Fibroblast of skin of back (primary cell): ENCODE results near the gene HSD11B1. TPM values are rescaled to one million over a fixed set of nuclear protein-coding genes. Genes with fewer than 3 reads are reported as not detected.
A peak's percentile ranks its signal among the peaks of the same experiment; 100 is the strongest.

Source experiments
- DNase-seq: peaks from one replicate; pipeline ENCODE4 v3.0.0-alpha.2; 2013
- polyA plus RNA-seq, 2 experiments: library from polyadenylated mRNA; unstranded; fragments of 120-200 nt; gene quantifications; one replicate each; pipeline ENCODE4 v1.2.1, GENCODE V29; 2013; ENCODE audit not compliant: insufficient read length in 2 of 2

Gene HSD11B1
- not detected for polyA plus RNA-seq (2013, experiment 1 of 2; ENCODE audit: insufficient read length)
- not detected for polyA plus RNA-seq (2013, experiment 2 of 2; ENCODE audit: insufficient read length)

DNA sequence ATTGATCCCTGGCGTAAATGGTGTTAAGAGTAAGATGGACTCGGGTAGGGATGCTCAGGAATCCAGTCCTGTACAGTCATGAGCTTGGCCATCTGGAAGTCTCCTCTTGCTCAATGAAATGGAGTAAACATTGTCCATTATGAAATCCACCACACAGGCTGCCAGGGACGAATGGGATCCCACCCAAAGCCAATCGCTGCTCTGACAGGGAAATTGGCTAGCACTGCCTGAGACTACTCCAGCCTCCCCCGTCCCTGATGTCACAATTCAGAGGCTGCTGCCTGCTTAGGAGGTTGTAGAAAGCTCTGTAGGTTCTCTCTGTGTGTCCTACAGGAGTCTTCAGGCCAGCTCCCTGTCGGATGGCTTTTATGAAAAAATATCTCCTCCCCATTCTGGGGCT, at the start of gene HSD11B1:
HSD11B1 (plus strand) TSS at position 263 of the 400 bp plus-strand sequence; CDS start at position 360, 97 bp downstream.
- DNase-seq: no peak

DNA sequence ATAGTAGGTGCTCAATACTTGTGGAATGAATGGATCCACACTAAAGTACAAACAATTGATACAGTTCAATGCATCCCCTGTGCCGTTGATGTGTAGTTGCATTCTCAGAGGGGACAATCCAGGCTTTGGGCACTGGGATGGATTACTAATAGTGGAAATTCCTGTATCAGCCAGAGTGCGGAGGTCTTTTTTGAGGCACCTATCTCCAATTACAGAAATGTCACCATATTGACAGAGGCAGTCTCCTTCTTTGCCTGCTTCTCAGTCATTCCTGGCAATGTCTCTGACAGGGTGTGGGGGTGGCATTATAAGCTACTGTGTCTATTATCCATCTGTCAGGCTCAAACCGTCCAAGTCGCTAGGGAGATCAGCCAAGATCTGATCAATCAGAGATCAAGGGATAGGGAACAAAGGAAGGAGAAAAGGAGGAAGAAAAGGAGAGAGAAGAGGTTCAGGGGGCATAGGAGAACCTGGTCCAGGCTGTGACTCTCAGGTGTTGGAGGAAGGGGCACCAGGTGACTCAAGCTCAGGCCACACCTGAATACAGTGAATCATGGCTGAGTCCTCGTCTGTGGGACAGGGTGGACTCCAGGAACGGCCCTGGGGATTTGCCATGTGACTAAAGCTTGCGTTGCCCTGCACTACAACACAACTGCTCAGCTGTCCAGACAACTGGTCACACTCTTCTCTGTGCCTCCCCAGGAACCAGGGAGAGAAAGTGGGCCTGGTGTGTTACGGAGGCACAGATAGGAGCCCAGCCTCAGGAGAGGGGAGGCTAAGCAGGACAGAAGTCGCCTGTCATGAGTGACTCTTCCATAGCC, 49.0 kb upstream of the HSD11B1 start:
- no peak for DNase-seq

DNA sequence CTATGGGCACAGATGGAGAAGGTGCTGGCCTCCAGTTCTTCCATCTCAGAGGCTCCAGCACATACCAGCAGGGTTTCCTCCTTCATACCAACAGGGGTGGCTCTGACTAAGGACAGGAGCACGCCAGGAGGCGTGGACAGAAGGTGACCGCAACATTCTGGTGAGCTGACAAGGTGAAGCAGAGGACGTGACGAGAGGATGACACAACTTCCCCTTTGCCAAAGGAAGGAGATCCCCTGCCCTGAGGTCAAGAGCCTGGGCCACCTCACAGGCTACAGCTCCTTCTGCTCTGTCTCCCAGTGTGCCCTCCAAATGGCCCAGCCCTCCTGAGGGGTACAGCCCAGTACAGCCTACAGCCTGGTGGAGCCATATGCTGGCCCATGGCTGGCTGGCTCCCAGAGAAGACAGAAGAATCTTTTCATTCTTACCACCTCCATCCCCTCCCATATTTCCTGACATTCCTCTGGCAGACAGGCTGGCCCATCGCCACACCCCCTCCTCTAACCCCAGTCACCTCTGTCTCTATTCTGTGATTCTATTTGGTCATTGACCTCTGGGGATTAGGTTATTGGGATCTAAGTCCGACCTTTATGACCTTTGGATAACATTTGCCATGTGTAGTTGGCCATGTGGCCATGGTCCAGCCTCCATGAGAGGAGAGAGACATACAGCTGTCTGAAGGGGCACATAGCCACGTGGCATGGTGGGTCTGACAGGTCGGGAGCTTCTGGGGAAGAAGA, 47.3 kb upstream of the HSD11B1 start:
- DNase-seq: no peak

DNA sequence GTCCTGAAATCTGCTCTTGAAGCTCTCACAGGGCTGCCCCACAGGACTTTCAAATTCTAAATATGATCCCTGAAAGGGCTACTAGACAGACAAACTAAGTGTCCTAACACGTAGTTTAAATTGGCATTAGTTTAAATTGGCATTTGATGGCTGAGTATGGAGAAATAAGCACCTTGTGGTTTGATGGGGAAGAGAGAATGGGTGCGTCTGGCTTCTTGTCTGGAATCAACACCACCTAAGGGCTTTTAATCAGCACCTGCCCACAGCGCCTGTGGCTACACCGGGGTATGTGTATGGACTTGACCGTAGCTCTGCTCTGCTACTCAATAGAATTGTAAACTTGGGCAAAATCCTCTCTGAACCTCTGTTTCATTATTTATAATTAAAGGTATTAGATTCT, 46.7 kb upstream of the HSD11B1 start:
- no peak for DNase-seq

DNA sequence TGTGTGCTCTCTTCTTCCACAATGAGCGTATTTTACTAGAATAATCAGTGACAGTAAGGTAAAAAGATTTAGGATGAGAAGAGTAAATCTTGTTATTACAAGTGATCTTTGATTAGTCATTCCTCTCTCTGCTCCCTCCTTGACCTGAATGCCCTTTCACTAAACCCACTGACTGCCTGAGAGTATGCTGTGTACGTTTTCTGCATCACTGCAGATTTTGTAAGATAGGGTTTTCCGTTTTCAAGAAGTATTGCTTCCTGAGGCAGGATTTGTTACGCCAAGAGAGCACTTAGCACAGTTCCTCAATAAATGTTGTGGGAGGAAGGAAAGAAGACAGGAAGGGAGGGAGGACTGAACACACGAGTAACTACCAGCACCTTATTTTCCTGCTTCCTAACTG, 44.7 kb upstream of the HSD11B1 start:
- DNase-seq: no peak

DNA sequence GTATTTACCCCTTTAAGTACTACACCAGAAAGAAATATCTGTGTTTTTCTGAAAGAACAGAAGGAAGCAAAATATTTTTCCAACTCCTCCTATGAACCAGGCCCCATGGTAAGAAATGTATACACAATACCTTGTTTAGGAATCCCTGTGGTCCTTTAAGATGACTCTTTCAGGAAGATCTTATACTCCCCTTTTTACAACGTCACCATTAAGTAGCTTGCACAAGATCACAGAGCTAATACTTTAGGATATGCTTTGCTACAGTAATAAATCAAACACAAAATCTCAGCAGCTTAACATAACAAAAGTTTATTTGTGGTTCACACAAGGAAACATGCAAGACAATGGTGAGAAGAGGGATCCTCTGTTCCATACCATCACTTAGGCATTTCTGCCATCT, 43.6 kb upstream of the HSD11B1 start:
- no peak for DNase-seq

DNA sequence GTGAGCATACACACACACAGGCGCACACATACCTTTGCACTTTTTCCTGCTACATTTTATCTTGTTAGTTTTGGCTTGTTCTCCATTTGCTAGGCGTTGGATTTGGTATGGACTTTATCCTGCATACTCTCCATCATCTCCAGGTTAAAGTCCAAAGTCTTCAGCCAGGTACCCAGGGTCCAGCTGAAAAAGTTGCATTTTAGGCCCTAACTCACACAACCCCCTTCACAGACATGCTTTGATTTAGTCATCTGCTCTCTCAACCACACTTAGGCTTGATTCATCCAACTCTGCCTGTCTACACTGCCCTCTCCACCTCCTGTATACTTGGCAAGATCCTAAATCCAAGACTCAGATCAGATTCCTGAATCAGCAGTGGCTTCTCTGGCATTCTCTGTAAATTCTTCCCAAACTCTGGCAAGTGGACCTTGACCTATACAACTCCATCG, 41.7 kb upstream of the HSD11B1 start:
- DNase-seq: no peak

DNA sequence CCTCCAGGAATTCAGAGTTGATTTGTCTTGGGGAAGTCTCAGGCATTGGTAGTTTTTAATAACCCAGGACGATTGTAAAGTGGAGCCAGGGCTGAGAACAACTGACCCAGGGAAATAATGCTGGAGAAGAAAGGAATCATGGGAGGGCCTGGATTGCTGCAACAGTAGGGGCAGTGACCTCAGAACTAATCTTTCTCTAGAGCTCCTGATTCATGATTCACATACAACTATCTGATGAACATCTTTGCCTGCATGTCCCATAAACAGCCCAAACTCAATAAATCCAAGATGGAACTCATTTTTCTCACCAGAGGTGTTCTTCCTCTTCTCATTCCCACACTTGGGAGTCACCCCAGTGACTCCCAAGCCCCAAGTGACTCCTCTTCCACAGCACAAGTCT, 37.5 kb upstream of the HSD11B1 start:
- no peak for DNase-seq

DNA sequence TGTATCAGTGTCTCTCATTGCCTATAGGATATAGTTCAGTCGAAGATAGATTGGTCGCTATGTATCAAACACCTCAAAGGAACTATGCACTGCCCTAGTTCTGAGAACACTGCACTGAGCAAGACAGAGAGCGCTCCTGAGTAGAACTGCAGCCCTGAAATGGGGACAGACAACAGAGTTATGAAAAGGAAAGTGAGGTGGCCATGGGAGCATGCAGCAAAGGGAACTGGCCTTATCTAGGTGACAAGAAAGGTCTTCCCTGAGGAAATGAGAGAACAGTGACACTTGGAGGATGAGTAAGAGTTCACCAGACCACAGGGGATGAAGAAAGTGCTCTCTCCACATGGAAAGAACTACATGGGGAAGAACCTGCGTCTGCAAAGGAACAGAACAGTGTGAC, 36.9 kb upstream of the HSD11B1 start:
- DNase-seq: no peak

DNA sequence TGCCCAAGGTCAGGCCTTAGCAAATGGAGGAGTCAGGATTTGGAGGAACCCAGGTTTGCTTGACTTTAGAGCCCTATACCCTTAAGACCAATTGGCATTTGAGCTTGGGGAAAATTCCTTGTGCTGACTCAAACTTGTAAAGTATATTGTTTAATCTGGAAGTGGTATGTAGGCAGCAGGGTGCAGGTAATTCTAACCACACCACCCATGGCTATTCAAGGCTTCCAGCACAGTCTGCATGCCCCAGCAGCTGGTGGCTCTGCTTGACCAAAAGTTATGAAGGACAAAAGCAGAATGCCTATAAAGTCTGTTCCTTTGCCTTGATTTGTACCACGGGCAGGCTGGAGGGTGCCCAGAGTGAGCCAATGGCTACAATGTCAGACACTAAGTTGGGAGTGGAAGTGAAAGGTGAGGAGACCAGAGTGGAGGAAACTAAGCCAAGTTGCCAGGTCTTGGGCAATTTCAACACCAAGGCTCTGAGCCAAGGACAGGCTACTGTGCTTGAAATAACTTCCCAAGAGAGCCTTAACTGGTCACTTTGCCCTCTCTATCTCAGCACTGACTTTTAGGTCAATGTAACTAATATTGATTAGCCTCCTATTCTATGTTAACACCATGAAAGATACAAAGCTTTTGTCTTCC, 34.1 kb upstream of the HSD11B1 start:
- DNase-seq: no peak

DNA sequence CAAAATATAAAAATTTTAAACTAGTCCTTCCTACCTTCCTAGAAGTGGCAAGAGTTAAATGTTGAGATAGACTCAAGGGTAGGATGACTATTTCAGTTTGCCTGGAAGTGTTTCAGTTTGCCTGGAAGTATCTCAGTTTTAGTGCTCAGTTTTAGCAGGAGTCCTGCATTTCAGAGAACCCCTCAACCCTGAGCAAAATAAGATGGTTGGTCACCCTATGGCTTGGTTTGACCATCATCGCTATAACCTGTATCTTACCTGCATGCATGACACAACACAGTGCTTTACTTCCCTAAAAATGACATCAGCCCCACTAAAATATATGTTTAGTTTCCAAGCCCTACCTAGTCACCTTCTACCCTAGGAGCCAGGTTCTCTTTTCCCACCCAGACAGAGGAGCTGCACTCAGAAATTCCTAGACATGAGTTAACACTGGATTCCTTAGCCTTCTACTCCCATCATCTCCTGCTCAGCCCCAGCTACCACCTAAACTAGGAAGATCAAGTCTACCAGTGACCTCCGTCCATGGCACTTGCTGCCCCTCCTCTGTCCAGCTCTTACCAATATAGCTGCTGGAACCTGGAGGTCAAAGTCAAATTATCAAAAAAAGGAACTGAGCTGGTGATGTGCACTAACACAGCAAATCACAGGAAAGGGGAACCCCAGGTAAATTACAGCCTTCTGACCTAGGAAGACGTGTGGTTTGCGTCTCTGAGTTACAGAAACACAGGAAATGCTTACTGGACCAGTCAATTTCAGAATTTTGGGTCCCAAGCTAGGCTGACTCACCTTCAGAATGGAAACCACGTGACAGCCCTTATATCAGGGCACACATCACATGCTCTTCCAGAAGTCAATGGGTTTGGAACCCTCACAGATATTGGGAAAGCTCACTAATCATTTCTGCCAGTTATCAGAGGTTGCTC, 31.7 kb upstream of the HSD11B1 start:
- no peak for DNase-seq

DNA sequence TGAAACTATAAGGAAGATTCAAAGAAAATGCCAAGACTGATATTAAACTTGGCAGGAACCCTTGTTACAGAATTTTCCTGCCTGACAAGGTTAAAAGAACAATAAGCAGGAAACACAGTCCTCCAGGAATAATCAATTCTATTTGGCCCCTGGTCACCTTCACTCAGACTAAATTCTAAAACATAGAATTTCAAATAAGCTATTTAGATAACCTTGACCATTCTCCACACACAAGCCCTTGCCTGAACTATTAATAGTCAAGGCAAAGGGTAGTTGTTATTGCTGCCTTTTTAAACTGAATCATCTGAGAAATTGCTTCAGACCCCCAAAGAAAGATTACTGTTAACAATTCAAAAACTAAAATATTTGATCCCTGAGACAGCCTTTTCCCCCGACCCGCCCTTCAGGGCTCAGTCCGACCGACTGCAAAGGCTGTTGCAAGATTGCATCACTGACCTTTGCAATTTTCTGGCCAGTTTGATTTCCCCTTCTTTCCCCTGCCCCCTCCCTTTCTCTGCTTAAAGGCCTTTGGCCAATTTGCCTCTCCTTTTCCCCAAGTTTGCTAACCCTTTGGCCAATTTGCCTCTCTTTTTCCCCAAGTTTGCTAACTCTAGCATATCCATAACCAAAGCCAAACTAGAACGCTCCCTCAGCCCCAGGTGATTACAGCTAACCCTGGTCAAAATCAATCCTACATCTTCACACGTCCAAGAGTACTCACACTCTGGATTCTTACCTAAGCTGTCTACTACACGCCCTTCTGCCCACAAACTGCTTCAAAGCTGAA, 30.8 kb upstream of the HSD11B1 start:
- DNase-seq: no peak

DNA sequence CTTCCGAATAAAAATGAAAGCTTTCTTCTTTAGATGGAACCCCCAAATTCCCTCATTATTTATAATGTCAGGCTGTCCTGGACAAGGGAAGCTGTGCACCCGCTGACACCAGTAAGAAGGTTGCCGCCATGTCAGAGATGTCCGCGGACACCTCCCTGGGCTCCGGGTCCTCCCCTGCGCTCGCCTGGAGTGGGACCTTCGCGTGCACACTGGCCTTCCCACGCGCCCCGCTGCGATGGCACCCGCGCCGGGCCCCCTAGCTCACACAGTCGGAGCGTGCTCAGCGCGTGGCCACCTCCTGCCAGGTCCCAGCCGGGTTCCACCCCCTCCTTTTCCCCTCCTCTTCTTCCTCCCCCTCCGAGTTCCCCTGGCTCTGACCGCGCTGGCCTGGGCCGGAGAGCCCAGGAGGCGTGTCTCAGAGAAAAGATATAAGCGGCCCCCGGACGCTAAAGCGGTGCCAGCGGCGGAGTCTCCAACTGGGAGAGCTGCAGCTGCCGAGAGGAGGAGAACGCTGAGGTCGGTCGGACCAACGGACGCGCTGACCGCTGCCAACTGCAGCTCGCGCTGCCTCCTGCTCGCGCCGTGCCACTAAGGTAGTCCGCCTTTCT, 29.6 kb upstream of the HSD11B1 start, which contains the start of gene G0S2:
G0S2 (plus strand) TSS at position 456 of the 608 bp plus-strand sequence. CDS start 273 bp downstream, outside the sequence.
- DNase-seq: peak; percentile 37

DNA sequence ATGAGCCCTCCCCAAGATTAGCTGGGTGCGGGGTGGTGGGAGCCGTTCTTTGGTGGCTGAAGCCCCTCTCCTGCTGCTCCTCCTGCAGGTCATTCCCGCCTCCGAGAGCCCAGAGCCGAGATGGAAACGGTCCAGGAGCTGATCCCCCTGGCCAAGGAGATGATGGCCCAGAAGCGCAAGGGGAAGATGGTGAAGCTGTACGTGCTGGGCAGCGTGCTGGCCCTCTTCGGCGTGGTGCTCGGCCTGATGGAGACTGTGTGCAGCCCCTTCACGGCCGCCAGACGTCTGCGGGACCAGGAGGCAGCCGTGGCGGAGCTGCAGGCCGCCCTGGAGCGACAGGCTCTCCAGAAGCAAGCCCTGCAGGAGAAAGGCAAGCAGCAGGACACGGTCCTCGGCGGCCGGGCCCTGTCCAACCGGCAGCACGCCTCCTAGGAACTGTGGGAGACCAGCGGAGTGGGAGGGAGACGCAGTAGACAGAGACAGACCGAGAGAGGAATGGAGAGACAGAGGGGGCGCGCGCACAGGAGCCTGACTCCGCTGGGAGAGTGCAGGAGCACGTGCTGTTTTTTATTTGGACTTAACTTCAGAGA, 29.0 kb upstream of the HSD11B1 start:
- peak; percentile 15 for DNase-seq

DNA sequence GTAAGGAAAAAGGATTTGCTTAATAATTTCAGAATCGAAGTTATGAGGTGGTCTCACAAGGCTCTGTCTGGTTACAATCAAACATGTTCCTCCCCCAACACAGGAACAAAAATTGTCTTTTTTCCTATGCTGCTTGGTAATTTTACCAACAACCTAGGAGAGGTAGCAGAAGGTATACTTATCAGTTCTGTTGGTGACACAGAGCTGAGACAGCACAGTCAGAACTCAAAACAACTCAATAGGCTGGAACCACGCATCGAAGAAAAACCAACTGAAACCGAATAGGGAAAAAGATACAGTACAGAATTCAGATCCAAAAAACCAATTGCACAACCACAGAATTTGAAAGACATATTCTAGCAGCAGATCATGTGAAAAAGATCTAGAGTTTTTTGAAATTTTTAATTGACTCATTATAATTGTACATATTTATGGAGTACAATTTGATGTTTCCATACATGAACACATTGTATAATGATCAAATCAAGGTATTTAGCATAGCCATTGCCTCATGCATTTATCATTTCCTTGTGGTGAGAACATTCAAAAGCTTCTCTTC, 25.6 kb upstream of the HSD11B1 start:
- DNase-seq: no peak

DNA sequence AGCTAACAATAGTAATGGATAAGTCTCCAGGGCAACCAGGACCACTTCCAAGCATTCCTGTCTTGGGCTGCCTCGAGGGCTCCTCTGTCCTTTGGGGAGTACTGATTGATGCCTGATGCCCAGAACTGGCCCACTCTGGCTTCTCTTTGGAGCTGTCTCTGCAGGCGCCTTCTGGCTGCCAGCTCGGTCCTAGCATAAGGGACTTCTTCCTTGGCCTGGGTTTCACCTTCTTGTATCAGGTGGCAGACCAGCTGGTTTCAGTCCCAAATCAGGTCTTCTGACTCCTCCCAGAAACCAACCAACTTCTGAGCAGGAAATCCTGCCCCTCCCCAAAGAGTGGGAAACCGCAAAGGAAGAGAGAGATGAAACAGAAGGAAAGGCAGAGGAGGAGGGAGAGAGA, 18.8 kb upstream of the HSD11B1 start:
- no peak for DNase-seq

DNA sequence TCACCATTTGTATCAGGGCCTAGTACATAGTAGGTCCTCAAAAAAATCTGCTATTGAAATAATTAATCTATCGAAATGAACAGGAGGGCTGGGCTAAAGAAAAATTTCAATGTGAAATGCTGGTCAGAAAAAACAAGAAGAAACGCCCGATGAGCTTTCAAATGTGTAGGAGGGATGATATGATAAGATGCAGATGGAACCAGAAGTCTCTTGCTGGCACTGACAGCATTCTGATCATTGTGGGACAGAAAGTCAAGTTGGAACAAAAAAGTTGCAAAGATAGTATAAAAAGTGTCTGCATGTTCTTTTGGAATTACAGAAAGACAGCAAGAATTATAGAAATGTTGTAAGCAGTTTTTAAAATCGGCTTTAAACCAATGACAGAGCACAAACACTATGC, 18.3 kb upstream of the HSD11B1 start:
- no peak for DNase-seq

DNA sequence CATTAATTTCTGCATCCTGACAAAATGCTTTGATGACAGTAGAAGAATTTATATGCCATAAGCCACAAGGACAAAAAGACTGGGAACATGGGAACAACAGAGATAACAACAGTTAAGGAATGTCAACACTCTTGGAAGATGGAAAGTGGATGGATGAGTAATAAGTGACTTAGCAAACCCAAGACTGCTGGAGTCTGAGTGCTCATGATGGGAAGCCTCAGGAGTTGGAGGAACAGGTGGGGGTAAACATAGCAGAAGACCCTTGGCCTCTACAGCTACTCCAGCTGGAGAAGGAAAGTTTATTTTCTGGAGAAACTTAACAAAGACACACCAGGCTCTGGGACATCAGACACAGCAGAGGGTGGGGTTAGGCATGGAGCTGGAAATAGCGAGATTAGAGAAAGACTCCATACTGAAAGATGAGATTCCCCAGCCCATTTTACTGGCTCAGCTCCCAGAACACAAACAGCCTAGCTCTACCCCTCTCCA, 15.9 kb upstream of the HSD11B1 start:
- peak; percentile 88 for DNase-seq

DNA sequence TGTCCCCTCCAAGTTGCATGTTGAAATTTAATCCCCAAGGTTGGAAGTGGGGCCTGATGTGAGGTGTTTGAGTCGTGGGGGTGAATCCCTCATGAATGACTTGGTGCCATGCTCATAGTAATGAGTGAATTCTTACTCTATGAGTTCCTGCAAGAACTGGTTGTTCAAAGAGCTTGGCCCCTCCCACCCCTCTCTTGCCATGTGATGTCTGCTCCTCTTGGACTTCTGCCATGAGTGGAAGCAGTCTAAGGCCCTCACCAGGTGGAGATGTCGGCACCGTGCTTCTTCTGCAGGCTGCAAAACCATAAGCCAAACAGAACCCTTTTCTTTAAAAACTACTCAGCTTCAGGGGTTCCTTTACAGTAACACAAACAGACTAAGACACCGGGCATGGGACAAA, 15.2 kb upstream of the HSD11B1 start:
- no peak for DNase-seq

DNA sequence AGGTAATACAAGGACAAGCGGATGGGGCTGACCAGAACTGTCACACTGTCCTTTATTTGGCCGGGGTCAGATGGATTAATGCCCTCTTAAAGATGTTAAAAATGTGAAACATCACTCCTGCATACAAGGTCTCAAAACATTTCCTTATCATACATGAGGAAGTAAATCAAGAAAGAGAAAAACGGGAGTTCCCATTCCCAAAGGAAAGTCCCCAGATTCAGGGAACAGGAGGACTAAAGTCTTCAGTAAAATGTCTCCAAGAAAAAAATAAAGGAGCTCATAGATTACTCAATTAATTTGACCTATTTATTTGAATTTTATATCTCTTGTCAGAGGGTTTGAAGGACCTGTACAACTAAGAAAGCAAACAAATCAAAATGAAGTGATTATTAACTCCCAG, 13.4 kb upstream of the HSD11B1 start:
- DNase-seq: no peak
